Heart right ventricle (tissue), 16 donors: ENCODE measurements around the gene SPATA25. TPM values are rescaled to one million over a fixed set of nuclear protein-coding genes. Genes with fewer than 3 reads are reported as not detected.

Source experiments
- ATAC-seq, 8 donors: fragments of 200-7000 bp; cut with Tn5 transposase; one replicate each; pipeline ENCODE4 v1.9.1; 2020; ENCODE audit warnings: mild to moderate bottlenecking in 8 of 8, moderate library complexity in 8 of 8, moderate number of reproducible peaks in 1 of 8
- DNase-seq, 2 donors: peaks; one replicate each; pipeline ENCODE4 v3.0.0-alpha.2; 2020
- H3K27ac ChIP-seq, 10 donors: fragments of 200-600 bp; sonication (generic) in 2 of 10; one replicate each; pipeline versions ENCODE4 v1.5.0 to v1.8.0; 2020 to 2022; ENCODE audit warnings: mild to moderate bottlenecking in 3 of 10
- H3K27me3 ChIP-seq, 7 donors: fragments of 200-600 bp; one replicate each; pipeline ENCODE4 v1.8.0; 2021 to 2022; ENCODE audit warnings: mild to moderate bottlenecking in 2 of 7
- H3K36me3 ChIP-seq, 9 donors: fragments of 200-600 bp; sonication (generic) in 1 of 9; one replicate each; pipeline versions ENCODE4 v1.5.0 to v1.8.0; 2020 to 2022; ENCODE audit warnings: mild to moderate bottlenecking in 2 of 9
- H3K4me1 ChIP-seq, 9 donors: fragments of 200-600 bp; sonication (generic) in 1 of 9; one replicate each; pipeline versions ENCODE4 v1.5.0 to v1.8.0; 2020 to 2022; ENCODE audit warnings: mild to moderate bottlenecking in 4 of 9
- H3K4me3 ChIP-seq, 10 donors: fragments of 200-600 bp; sonication (generic) in 2 of 10; one replicate each; pipeline versions ENCODE4 v1.5.0 to v1.8.0; 2020 to 2022; ENCODE audit warnings: mild to moderate bottlenecking in 7 of 10, moderate library complexity in 2 of 10
- H3K9me3 ChIP-seq, 11 donors: fragments of 200-600 bp in 10 of 11; sonication (generic) in 2 of 11; one replicate each; pipeline versions ENCODE4 v1.5.0 to v1.8.0; 2013 to 2022; ENCODE audit warnings: mild to moderate bottlenecking in 2 of 11, control low read depth in 1 of 11, moderate library complexity in 1 of 11
- CTCF ChIP-seq, 9 donors: fragments of 200-600 bp; sonication (generic) in 2 of 9; IDR thresholded peaks; one replicate each; pipeline versions ENCODE4 v1.5.0 to v1.8.0; 2021 to 2022; ENCODE audit warnings: antibody characterized with exemption in 9 of 9, mild to moderate bottlenecking in 5 of 9, moderate library complexity in 1 of 9
- WGBS, 2 donors: extraction: QIAGEN DNeasy Blood & Tissue Kit; methylation state at CpG; one replicate each; pipeline ENCODE4 v1.1.7; 2013; ENCODE audit warnings: inconsistent platforms in 1 of 2; 5-methylcytosine and 5-hydroxymethylcytosine counted together
- intact Hi-C, 10 donors: fragments of 100-400 bp; cut with DNase I; formaldehyde crosslinking; loops; one replicate each; pipeline versions ENCODE4 v1.11.1 to v1.14.2; 2022
- polyA plus RNA-seq, 2 donors: library from polyadenylated mRNA; stranded (reverse); fragments of 200-250 nt; gene quantifications; one replicate each; pipeline ENCODE4 v1.2.3, GENCODE V29; 2013
- total RNA-seq, 10 donors: library from RNA; stranded (reverse); fragmentation: NEBNext Ultra II Directional in 3 of 10; extraction: Animal tissue kit (Norgen Biotek cat#: 25700) in 3 of 10; gene quantifications; one replicate each; pipeline versions ENCODE4 v1.2.1 to v1.2.4, GENCODE V29; 2021 to 2023
- donor health status: Arrhythmogenic right ventricular cardiomyopathy.
- donor health status: ischemic (EF 13 %, LVEDD 7.1; RV severe dilation, severe dysfunction).
- donor health status: healthy with polysubstance abuse.
- donor health status: DM: no; HTN: yes; CAD: no.
- donor health status: DM: no; HTN: no; CAD: no.
- donor health status: ischemic (EF 25% LVEDD 6.9; RV normal size, moderate dysfunction).
- donor health status: ischemic (EF 25% LVEDD 5.7; RV mildly dilated, moderate dysfunction).
- donor health status: healthy.
- donor health status: DM: yes; HTN: yes; CAD: no.
- donor health status: Ischemic cardiomyopathy.
- donor health status: ischemic (EF 35%, LVEDD 5.7; RV mildly dilated, moderate dysfunction).
- donor health status: nonischemic (EF 11% LVEDD 7.7; RV severe dilation, severe dysfunction).
- donor health status: DM: yes; HTN: yes; CAD: no.
- donor health status: PGD.
- donor health status: ischemic (EF 29% LVEDD 5.4; RV normal size, mild dysfunction).
- donor health status: nonischemic (EF 23%, LVEDD 6.1; RV moderate dilation, normal function).

SPATA25 gene
- total and polyA plus RNA-seq, 12 donors = 0.65 to 4.3 (median 2.0) TPM

- DNase-seq (no peak), ATAC-seq (no peak)
- Histone ChIP-seq H3K27ac (no peak overlapping the region), H3K36me3 (no peaks in the 10 kb centered on the region), H3K4me3 (no peak overlapping the region), H3K4me1 (peaks cover 5 to 41% (median 33%) of the 10 kb centered on the region in 9 donors), H3K27me3 (no peaks in the 10 kb centered on the region), H3K9me3 (no peaks in the 10 kb centered on the region)
- WGBS, 2 donors = 82 to 86% methylated on average over 2 of the region's 2 CpGs
- no peak for TF ChIP-seq CTCF (IDR thresholded peaks at IDR 0.05)
- intact Hi-C loops = no loop called here
Measured at GRCh38 chr20:45926731-45927070, 39.3 kb upstream of the SPATA25 start.

GRCh38 chr20:45925821-45926506 lies 38.5 kb upstream of the SPATA25 start:
- no peak for TF ChIP-seq CTCF (IDR thresholded peaks at IDR 0.05)
- Histone ChIP-seq H3K4me3 (no peak overlapping the region), H3K9me3 (no peaks in the 10 kb centered on the region), H3K27ac (peak overlapping the region in 2 of 10 donors; percentile 70 to 74), H3K27me3 (no peaks in the 10 kb centered on the region), H3K36me3 (no peaks in the 10 kb centered on the region), H3K4me1 (peaks cover 5 to 47% (median 36%) of the 10 kb centered on the region in 9 donors)
- no peak for ATAC-seq
- WGBS, 2 donors = 68 to 71% methylated on average over 9 of the region's 9 CpGs
- DNase-seq = no peak
- intact Hi-C loops = no loop called here

- H3K4me3 ChIP-seq = no peak overlapping the region
- no peak for TF ChIP-seq CTCF (IDR thresholded peaks at IDR 0.05)
- peak in 1 of 2 donors; percentile 57 for DNase-seq
- 51 to 56% methylated on average over 21 of the region's 21 CpGs for WGBS, 2 donors
- intact Hi-C loops = no loop called here
- peak; percentile 36 to 65 (median 57) for ATAC-seq
- no peaks in the 10 kb centered on the region for H3K27me3 ChIP-seq
- no peaks in the 10 kb centered on the region for H3K9me3 ChIP-seq
- H3K36me3 ChIP-seq = no peaks in the 10 kb centered on the region
- peaks cover 5 to 60% (median 47%) of the 10 kb centered on the region in 9 donors for H3K4me1 ChIP-seq
- H3K27ac ChIP-seq = peak overlapping the region; percentile 8 to 77 (median 73)
Measured at GRCh38 chr20:45924391-45925261, 37.2 kb upstream of the SPATA25 start.

- Histone ChIP-seq H3K27me3 (no peaks in the 10 kb centered on the region), H3K36me3 (no peaks in the 10 kb centered on the region), H3K4me3 (no peak overlapping the region), H3K9me3 (no peaks in the 10 kb centered on the region), H3K4me1 (peaks cover 5 to 89% (median 69%) of the 10 kb centered on the region in 9 donors), H3K27ac (peak overlapping the region in 5 of 10 donors; percentile 46 to 85 (median 81))
- WGBS, 2 donors = 89 to 90% methylated on average over 11 of the region's 11 CpGs
- no peak for ATAC-seq
- no peak for DNase-seq
- no peak for TF ChIP-seq CTCF (IDR thresholded peaks at IDR 0.05)
- intact Hi-C loops = no loop called here
Measured at GRCh38 chr20:45921337-45922189, 34.1 kb upstream of the SPATA25 start.
